PC-9 (cell line): ENCODE data around the gene PTGR1. TPM values are rescaled to one million over a fixed set of nuclear protein-coding genes. Genes with fewer than 3 reads are reported as not detected.

Experiments used
- BruUV-seq: library from RNA; stranded (reverse); fragments of 400-500 nt; replicated peaks from 2 replicates; lab custom pipeline; 2021; lab: Mats Ljungman, UMichigan
- CTCF ChIA-PET: fragments of 300-600 bp; sonication (Branson Sonifier 250); formaldehyde crosslinking; loops from one replicate; lab custom pipeline; 2022; ENCODE audit warnings: antibody characterized with exemption; lab: Charles Lee
- POLR2A ChIA-PET: fragments of 300-600 bp; sonication (Branson Sonifier 250); formaldehyde crosslinking; loops from one replicate; lab custom pipeline; 2022; ENCODE audit warnings: antibody characterized with exemption; ENCODE audit not compliant: unreplicated experiment; lab: Charles Lee
- DNase-seq, 2 experiments: peaks; one replicate each; pipeline versions ENCODE4 v3.0.0 to v3.0.0-alpha.2; 2015 to 2022; ENCODE audit warnings: mixed read lengths in 1 of 2
- H2AFZ ChIP-seq: fragments of 200-600 bp; sonication (generic); 2 replicates; pipeline ENCODE4 v1.8.1; 2017; ENCODE audit warnings: antibody characterized with exemption
- H3F3A ChIP-seq: fragments of 200-600 bp; sonication (generic); 2 replicates; pipeline ENCODE4 v1.8.1; 2017; ENCODE audit warnings: antibody characterized with exemption, mild to moderate bottlenecking, low read depth; ENCODE audit not compliant: insufficient read depth
- H3K27ac ChIP-seq: fragments of 200-600 bp; sonication (generic); 2 replicates; pipeline ENCODE4 v1.6.1; 2016; ENCODE audit warnings: mixed run types
- H3K27me3 ChIP-seq: fragments of 200-600 bp; sonication (generic); 2 replicates; pipeline ENCODE4 v1.6.1; 2016; ENCODE audit warnings: low read depth, mixed run types; ENCODE audit not compliant: insufficient read depth
- H3K36me3 ChIP-seq: fragments of 200-600 bp; sonication (generic); 2 replicates; pipeline ENCODE4 v1.6.1; 2016; ENCODE audit warnings: low read depth, mixed run types
- H3K4me1 ChIP-seq: fragments of 200-600 bp; sonication (generic); replicated peaks from 2 replicates; pipeline ENCODE4 v1.6.1; 2016; ENCODE audit warnings: mixed run types; ENCODE audit not compliant: insufficient read depth
- H3K4me2 ChIP-seq: fragments of 200-600 bp; sonication (generic); 2 replicates; pipeline ENCODE4 v1.6.1; 2017; ENCODE audit warnings: mixed run types
- H3K4me3 ChIP-seq: fragments of 200-600 bp; sonication (generic); 2 replicates; pipeline ENCODE4 v1.6.1; 2016; ENCODE audit warnings: mixed run types
- H3K79me2 ChIP-seq: fragments of 200-600 bp; sonication (generic); 2 replicates; pipeline ENCODE4 v1.6.1; 2017; ENCODE audit warnings: low read depth, mixed run types
- H3K9me2 ChIP-seq: fragments of 200-600 bp; sonication (generic); 2 replicates; pipeline ENCODE4 v1.8.1; 2017; ENCODE audit warnings: mild to moderate bottlenecking; ENCODE audit not compliant: insufficient read depth
- H3K9me3 ChIP-seq: fragments of 200-600 bp; sonication (generic); 2 replicates; pipeline ENCODE4 v1.8.1; 2016; ENCODE audit warnings: low read depth; ENCODE audit not compliant: insufficient read depth
- H4K20me1 ChIP-seq: fragments of 200-600 bp; sonication (generic); 2 replicates; pipeline ENCODE4 v1.8.1; 2017; ENCODE audit not compliant: insufficient read depth
- EZH2 ChIP-seq: fragments of 200-600 bp; sonication (generic); IDR thresholded peaks from 2 replicates; pipeline ENCODE4 v1.8.0; 2017; ENCODE audit warnings: antibody characterized with exemption, low read depth
- intact Hi-C: fragments of 100-400 bp; cut with micrococcal nuclease; formaldehyde crosslinking; loops from one replicate; pipeline ENCODE4 v1.10.0; 2022; ENCODE audit not compliant: unreplicated experiment
- total RNA-seq: library from RNA; stranded (reverse); gene quantifications from 2 replicates; pipeline ENCODE4 v1.2.3, GENCODE V29; 2021
- TF ChIP-seq, protein P1 (sequence below): fragments of 200-600 bp; sonication (generic); conservative IDR thresholded peaks from 2 replicates; pipeline ENCODE4 v1.6.1; 2017; ENCODE audit warnings: mixed run types, antibody characterized with exemption, mild to moderate bottlenecking, moderate library complexity

Gene PTGR1
- total RNA-seq, 1 experiment from 2014 or later = 635 TPM

- peaks cover 46% of the 10 kb centered on the region for H4K20me1 ChIP-seq
- intact Hi-C loops = no loop called here
Observed at GRCh38 chr9:111637421-111637950, 38.0 kb upstream of the PTGR1 start.

GRCh38 chr9:111634860-111635259, 35.4 kb upstream of the PTGR1 start:
- ChIA-PET CTCF (no interaction called here), POLR2A (interaction anchor here (0.7 kb wide), 1 partner anchor 1018 kb away, joined by 6 read pairs; no protein-coding TSS in a partner anchor)
- no peaks in the 10 kb centered on the region for H3K9me2 ChIP-seq
- H3K4me3 ChIP-seq = no peak overlapping the region
- intact Hi-C loops = no loop called here
- H3F3A ChIP-seq = peaks cover 26% of the 10 kb centered on the region
- TF ChIP-seq EZH2 = no peak
- TF ChIP-seq, protein P1, sequence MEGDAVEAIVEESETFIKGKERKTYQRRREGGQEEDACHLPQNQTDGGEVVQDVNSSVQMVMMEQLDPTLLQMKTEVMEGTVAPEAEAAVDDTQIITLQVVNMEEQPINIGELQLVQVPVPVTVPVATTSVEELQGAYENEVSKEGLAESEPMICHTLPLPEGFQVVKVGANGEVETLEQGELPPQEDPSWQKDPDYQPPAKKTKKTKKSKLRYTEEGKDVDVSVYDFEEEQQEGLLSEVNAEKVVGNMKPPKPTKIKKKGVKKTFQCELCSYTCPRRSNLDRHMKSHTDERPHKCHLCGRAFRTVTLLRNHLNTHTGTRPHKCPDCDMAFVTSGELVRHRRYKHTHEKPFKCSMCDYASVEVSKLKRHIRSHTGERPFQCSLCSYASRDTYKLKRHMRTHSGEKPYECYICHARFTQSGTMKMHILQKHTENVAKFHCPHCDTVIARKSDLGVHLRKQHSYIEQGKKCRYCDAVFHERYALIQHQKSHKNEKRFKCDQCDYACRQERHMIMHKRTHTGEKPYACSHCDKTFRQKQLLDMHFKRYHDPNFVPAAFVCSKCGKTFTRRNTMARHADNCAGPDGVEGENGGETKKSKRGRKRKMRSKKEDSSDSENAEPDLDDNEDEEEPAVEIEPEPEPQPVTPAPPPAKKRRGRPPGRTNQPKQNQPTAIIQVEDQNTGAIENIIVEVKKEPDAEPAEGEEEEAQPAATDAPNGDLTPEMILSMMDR = no peak
- no peak overlapping the region for H3K27ac ChIP-seq
- no peak for DNase-seq
- peaks cover 2% of the 10 kb centered on the region; the same call in 1 of the 2 replicates for H3K9me3 ChIP-seq
- H2AFZ ChIP-seq = no peak overlapping the region
- H4K20me1 ChIP-seq = peaks cover 52% of the 10 kb centered on the region
- H3K4me2 ChIP-seq = peak overlapping the region; percentile 86; the same call in 1 of the 2 replicates
- BruUV-seq = no TSS peak
- peaks cover 85% of the 10 kb centered on the region for H3K79me2 ChIP-seq
- H3K27me3 ChIP-seq = no peaks in the 10 kb centered on the region
- 0 out of 2 replicates have a peak, but pooled peaks cover 12% of the 10 kb centered on the region for H3K36me3 ChIP-seq
- peaks cover 43% of the 10 kb centered on the region for H3K4me1 ChIP-seq

More at GRCh38 chr9:111637421-111637950, 38.0 kb upstream of the PTGR1 start:
- ChIA-PET POLR2A (no interaction called here), CTCF (no interaction called here)
- no peak for TF ChIP-seq EZH2
- TF ChIP-seq, protein P1 = no peak
- Histone ChIP-seq H3K27me3 (no peaks in the 10 kb centered on the region), H2AFZ (no peak overlapping the region), H3K27ac (peak overlapping the region; percentile 35), H3K4me3 (no peak overlapping the region), H3K4me1 (peaks cover 40% of the 10 kb centered on the region), H3K9me3 (peaks cover 2% of the 10 kb centered on the region; the same call in 1 of the 2 replicates), H3K36me3 (0 out of 2 replicates have a peak, but pooled peaks cover 12% of the 10 kb centered on the region), H3K4me2 (peak overlapping the region; percentile 37; the same call in 1 of the 2 replicates), H3K79me2 (peaks cover 73% of the 10 kb centered on the region), H3K9me2 (no peaks in the 10 kb centered on the region), H3F3A (peaks cover 26% of the 10 kb centered on the region)
- BruUV-seq = no TSS peak
- no peak for DNase-seq

DNA sequence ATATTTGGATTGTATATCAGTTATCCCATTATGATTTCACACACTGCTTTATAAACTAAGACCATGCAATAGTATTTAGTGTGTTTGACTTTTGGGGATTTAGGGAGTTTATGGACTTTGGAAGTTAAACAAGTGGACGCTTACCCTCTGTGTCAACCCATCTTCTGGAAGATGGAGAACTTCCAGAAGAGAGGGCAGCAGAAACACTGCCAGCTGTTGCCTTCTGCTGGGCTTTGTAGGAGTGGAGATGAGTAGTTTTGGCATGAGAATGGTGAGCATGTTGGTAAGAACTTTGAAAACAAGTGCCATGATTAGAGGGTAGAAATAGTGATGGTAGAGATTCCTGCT, 33.9 kb upstream of the PTGR1 start:
- no TSS peak for BruUV-seq

More for the DNA sequence above, 33.9 kb upstream of the PTGR1 start:
- Histone ChIP-seq H3K79me2 (peaks cover 71% of the 10 kb centered on the region), H2AFZ (no peak overlapping the region), H3F3A (peaks cover 24% of the 10 kb centered on the region), H3K4me3 (peak overlapping the region; percentile 73; the same call in 1 of the 2 replicates), H3K4me1 (peaks cover 42% of the 10 kb centered on the region), H3K27me3 (no peaks in the 10 kb centered on the region), H4K20me1 (peaks cover 46% of the 10 kb centered on the region), H3K4me2 (peak overlapping the region; percentile 86), H3K27ac (no peak overlapping the region), H3K36me3 (0 out of 2 replicates have a peak, but pooled peaks cover 12% of the 10 kb centered on the region), H3K9me3 (peaks cover 2% of the 10 kb centered on the region; the same call in 1 of the 2 replicates), H3K9me2 (no peaks in the 10 kb centered on the region)
- ChIA-PET POLR2A (interaction anchor here (0.5 to 0.6 kb wide), 2 partner anchors 34 to 59 kb away, joined by 3 to 4 read pairs; partner anchors contain the start of gene PTGR1), CTCF (no interaction called here)
- intact Hi-C loops = no loop called here
- no peak for DNase-seq
- TF ChIP-seq, protein P1 = no peak
- no peak for TF ChIP-seq EZH2
